ENCODE measurements around the gene ARMC2.
"Not testable (repeated sequence)": the region's sequence is repeated elsewhere in the genome, so short reads cannot be mapped to it uniquely, and the experiment has no call there.

Gene ARMC2

DNA sequence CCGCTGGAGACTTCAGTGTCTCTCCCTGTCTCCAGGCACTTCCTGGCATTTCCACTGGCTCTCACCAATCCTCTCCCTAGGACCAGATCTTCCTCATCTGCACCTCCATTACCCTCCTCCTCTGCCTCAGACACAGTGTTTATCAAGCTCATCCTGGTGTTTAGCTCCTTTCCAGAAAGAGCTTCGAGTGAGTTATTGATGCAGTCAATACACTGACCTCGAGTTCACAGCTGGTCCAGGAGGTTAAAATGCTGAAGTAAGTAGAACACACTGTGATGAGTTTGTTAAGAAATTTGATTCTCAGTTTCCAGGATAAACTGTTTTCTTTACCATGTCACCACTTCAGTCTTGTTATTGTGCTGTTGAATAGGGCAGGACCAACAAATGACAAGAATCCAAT lies 42.1 kb upstream of the ARMC2 start:
- Histone ChIP-seq H3K4me3 (ENCODE audit: insufficient read depth, low read depth, low read length) (no peak overlapping the region), H3K4me1 (ENCODE audit: control insufficient read depth, insufficient read depth, low read length) (no peaks in the 10 kb centered on the region), H3K36me3 (ENCODE audit: control insufficient read depth, insufficient read depth, low read length) (no peaks in the 10 kb centered on the region), H3K27me3 (ENCODE audit: control insufficient read depth, insufficient read depth, low read length, poor library complexity, severe bottlenecking) (no peaks in the 10 kb centered on the region), H3K9me3 (ENCODE audit: control insufficient read depth, low read length) (no peaks in the 10 kb centered on the region), H3K27ac (ENCODE audit: insufficient read depth, low read depth, low read length, poor library complexity, severe bottlenecking) (no peak overlapping the region)
- 75 to 87% methylated on average over 3 of the region's 3 CpGs for WGBS, 2 experiments

DNA sequence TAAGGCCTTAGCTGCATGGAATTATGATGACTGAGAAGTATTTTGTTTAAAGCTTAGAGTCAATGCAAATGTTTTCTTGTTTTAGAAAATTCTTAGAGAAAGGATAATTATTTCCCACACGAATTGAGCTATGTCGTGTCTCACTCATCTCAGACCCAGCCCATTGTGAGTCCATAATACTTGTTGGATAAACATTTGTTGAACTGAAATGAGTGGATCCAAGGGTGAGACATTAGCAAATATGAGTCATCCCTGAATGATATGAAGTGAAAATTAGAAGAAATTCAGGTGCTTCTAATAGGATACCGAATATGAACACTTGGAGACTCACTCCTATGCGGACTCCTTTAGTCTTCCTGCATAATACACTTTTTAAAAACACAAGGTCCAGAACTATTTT lies 41.6 kb upstream of the ARMC2 start:
- no peaks in the 10 kb centered on the region for H3K36me3 ChIP-seq (ENCODE audit: control insufficient read depth, insufficient read depth, low read length)
- no peaks in the 10 kb centered on the region for H3K9me3 ChIP-seq (ENCODE audit: control insufficient read depth, low read length)
- H3K27ac ChIP-seq (ENCODE audit: insufficient read depth, low read depth, low read length, poor library complexity, severe bottlenecking): no peak overlapping the region
- WGBS, 2 experiments: 96 to 98% methylated on average over 4 of the region's 4 CpGs
- no peaks in the 10 kb centered on the region for H3K4me1 ChIP-seq (ENCODE audit: control insufficient read depth, insufficient read depth, low read length)
- H3K27me3 ChIP-seq (ENCODE audit: control insufficient read depth, insufficient read depth, low read length, poor library complexity, severe bottlenecking): no peaks in the 10 kb centered on the region
- H3K4me3 ChIP-seq (ENCODE audit: insufficient read depth, low read depth, low read length): no peak overlapping the region

DNA sequence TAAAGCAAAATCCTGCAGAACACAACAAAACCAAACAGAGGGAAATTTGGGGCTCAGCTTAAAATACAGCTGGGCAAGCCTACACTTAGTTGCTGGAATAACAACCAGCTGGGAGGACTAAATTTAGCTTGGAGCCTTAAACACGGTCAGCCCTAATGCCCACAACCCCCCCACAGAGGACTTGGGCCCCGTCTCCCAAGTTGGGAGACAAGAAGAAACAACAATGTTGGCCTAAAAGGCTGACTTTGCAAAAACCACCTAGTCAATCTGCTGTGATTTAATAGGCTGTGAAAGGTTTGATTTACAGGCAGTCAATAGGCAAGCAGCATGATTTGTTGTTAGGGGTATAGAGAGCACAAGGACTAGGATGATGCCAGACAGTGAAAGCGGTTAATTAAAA lies 40.3 kb upstream of the ARMC2 start:
- H3K4me3 ChIP-seq (ENCODE audit: insufficient read depth, low read depth, low read length): no peak overlapping the region
- H3K27me3 ChIP-seq (ENCODE audit: control insufficient read depth, insufficient read depth, low read length, poor library complexity, severe bottlenecking): no peaks in the 10 kb centered on the region
- no peak overlapping the region for H3K27ac ChIP-seq (ENCODE audit: insufficient read depth, low read depth, low read length, poor library complexity, severe bottlenecking)
- H3K4me1 ChIP-seq (ENCODE audit: control insufficient read depth, insufficient read depth, low read length): no peaks in the 10 kb centered on the region
- WGBS, 2 experiments: 63 to 75% methylated on average over 2 to 3 of the region's 3 CpGs
- H3K9me3 ChIP-seq (ENCODE audit: control insufficient read depth, low read length): no peaks in the 10 kb centered on the region
- H3K36me3 ChIP-seq (ENCODE audit: control insufficient read depth, insufficient read depth, low read length): no peaks in the 10 kb centered on the region

DNA sequence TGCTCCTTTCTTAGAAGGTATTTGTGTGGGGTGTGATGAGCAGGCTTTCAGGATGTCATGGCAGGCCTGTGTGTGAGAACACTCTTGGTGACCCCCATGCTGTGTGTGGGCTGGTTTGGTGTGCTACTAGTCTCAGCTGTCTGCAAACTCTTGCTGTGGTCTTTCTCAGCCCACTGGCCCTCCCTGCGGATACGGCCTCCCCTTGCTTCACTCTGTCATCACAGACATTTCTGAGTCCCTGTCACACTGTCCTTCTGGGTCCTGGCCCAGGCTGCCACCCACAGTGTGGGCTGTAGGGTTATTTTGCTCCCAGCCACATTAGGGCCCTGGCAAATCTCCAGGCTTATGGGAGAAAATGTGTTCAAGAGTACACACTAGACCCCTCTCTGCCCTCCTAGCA lies 39.0 kb upstream of the ARMC2 start:
- H3K4me1 ChIP-seq (ENCODE audit: control insufficient read depth, insufficient read depth, low read length): no peaks in the 10 kb centered on the region
- no peaks in the 10 kb centered on the region for H3K36me3 ChIP-seq (ENCODE audit: control insufficient read depth, insufficient read depth, low read length)
- no peak overlapping the region for H3K27ac ChIP-seq (ENCODE audit: insufficient read depth, low read depth, low read length, poor library complexity, severe bottlenecking)
- no peaks in the 10 kb centered on the region for H3K27me3 ChIP-seq (ENCODE audit: control insufficient read depth, insufficient read depth, low read length, poor library complexity, severe bottlenecking)
- WGBS, 2 experiments: 94 to 96% methylated on average over 2 of the region's 2 CpGs
- H3K4me3 ChIP-seq (ENCODE audit: insufficient read depth, low read depth, low read length): no peak overlapping the region
- H3K9me3 ChIP-seq (ENCODE audit: control insufficient read depth, low read length): no peaks in the 10 kb centered on the region

GRCh38 chr6:108810057-108810643 lies 38.1 kb upstream of the ARMC2 start:
- 90 to 92% methylated on average over 1 of the region's 1 CpG for WGBS, 2 experiments
- Histone ChIP-seq H3K4me3 (ENCODE audit: insufficient read depth, low read depth, low read length) (no peak overlapping the region), H3K27ac (ENCODE audit: insufficient read depth, low read depth, low read length, poor library complexity, severe bottlenecking) (no peak overlapping the region), H3K27me3 (ENCODE audit: control insufficient read depth, insufficient read depth, low read length, poor library complexity, severe bottlenecking) (no peaks in the 10 kb centered on the region), H3K4me1 (ENCODE audit: control insufficient read depth, insufficient read depth, low read length) (no peaks in the 10 kb centered on the region), H3K36me3 (ENCODE audit: control insufficient read depth, insufficient read depth, low read length) (no peaks in the 10 kb centered on the region), H3K9me3 (ENCODE audit: control insufficient read depth, low read length) (no peaks in the 10 kb centered on the region)

DNA sequence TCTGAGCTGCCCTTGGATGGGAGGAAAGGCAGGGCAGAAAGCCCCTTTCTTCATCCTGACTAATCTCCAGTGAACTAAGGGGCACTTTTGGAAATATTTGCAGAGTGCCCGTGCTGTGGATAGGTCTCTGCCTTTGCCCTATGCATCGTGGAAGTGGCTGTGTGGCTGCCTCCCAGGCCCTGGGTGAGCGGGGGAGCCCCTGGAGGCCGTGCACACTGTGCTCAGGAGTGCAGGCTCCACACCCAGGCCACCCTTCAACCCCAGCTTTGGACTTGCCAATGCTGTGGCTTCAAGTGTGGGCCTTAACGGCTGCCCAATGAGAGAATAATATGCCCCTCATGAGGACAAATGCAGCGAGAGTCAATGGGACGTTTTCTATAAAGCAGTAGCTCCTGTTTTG lies 36.7 kb upstream of the ARMC2 start:
- no peak overlapping the region for H3K27ac ChIP-seq (ENCODE audit: insufficient read depth, low read depth, low read length, poor library complexity, severe bottlenecking)
- H3K4me1 ChIP-seq (ENCODE audit: control insufficient read depth, insufficient read depth, low read length): no peaks in the 10 kb centered on the region
- H3K4me3 ChIP-seq (ENCODE audit: insufficient read depth, low read depth, low read length): no peak overlapping the region
- 85% methylated on average over 7 of the region's 7 CpGs for WGBS, 2 experiments
- no peaks in the 10 kb centered on the region for H3K36me3 ChIP-seq (ENCODE audit: control insufficient read depth, insufficient read depth, low read length)
- no peaks in the 10 kb centered on the region for H3K9me3 ChIP-seq (ENCODE audit: control insufficient read depth, low read length)
- no peaks in the 10 kb centered on the region for H3K27me3 ChIP-seq (ENCODE audit: control insufficient read depth, insufficient read depth, low read length, poor library complexity, severe bottlenecking)

DNA sequence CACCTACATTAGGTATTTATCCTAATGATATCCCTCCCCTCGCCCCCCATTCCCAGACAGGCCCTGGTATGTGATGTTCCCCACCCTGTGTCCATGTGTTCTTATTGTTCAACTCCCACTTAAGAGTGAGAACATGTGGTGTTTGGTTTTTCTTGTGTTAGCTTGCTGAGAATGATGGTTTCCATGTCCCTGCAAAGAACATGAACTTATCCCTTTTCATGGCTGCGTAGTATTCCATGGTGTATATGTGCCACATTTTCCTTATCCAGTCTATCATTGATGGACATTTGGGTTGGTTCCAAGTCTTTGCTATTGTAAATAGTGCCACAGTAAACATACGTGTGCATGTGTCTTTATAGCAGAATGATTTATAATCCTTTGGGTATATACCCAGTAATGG lies 35.0 kb upstream of the ARMC2 start:
- H3K27me3 ChIP-seq (ENCODE audit: control insufficient read depth, insufficient read depth, low read length, poor library complexity, severe bottlenecking); H3K36me3 ChIP-seq (ENCODE audit: control insufficient read depth, insufficient read depth, low read length); H3K4me3 ChIP-seq (ENCODE audit: insufficient read depth, low read depth, low read length); H3K9me3 ChIP-seq (ENCODE audit: control insufficient read depth, low read length); H3K27ac ChIP-seq (ENCODE audit: insufficient read depth, low read depth, low read length, poor library complexity, severe bottlenecking); H3K4me1 ChIP-seq (ENCODE audit: control insufficient read depth, insufficient read depth, low read length): not testable (repeated sequence)
- 66 to 78% methylated on average over 2 of the region's 3 CpGs for WGBS, 2 experiments

DNA sequence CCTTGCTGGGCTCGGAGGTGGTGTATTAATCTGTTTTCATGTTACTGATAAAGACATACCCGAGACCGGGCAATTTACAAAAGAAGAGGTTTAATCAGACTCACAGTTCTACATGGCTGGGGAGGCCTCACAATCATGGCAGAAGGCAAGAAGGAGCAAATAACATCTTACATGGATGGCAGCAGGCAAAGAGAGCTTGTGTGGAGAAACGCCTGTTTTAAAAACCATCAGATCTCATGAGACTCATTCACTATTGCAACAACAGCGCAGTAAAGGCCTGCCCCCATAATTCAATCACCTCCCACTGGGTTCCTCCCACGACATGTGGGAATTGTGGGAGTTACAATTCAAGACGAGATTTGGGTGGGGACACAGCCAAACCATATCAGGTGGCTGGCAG lies 30.9 kb upstream of the ARMC2 start:
- H3K36me3 ChIP-seq (ENCODE audit: control insufficient read depth, insufficient read depth, low read length); H3K4me1 ChIP-seq (ENCODE audit: control insufficient read depth, insufficient read depth, low read length); H3K27ac ChIP-seq (ENCODE audit: insufficient read depth, low read depth, low read length, poor library complexity, severe bottlenecking); H3K4me3 ChIP-seq (ENCODE audit: insufficient read depth, low read depth, low read length); H3K9me3 ChIP-seq (ENCODE audit: control insufficient read depth, low read length); H3K27me3 ChIP-seq (ENCODE audit: control insufficient read depth, insufficient read depth, low read length, poor library complexity, severe bottlenecking): not testable (repeated sequence)
- 89 to 93% methylated on average over 7 of the region's 7 CpGs for WGBS, 2 experiments

GRCh38 chr6:108820006-108820405 lies 28.2 kb upstream of the ARMC2 start:
- Histone ChIP-seq H3K27ac (ENCODE audit: insufficient read depth, low read depth, low read length, poor library complexity, severe bottlenecking) (no peak overlapping the region), H3K4me3 (ENCODE audit: insufficient read depth, low read depth, low read length) (no peak overlapping the region), H3K36me3 (ENCODE audit: control insufficient read depth, insufficient read depth, low read length) (no peaks in the 10 kb centered on the region), H3K9me3 (ENCODE audit: control insufficient read depth, low read length) (no peaks in the 10 kb centered on the region), H3K27me3 (ENCODE audit: control insufficient read depth, insufficient read depth, low read length, poor library complexity, severe bottlenecking) (no peaks in the 10 kb centered on the region), H3K4me1 (ENCODE audit: control insufficient read depth, insufficient read depth, low read length) (no peaks in the 10 kb centered on the region)
- WGBS, 2 experiments: 83 to 92% methylated on average over 3 of the region's 3 CpGs

- Histone ChIP-seq H3K4me3 (ENCODE audit: insufficient read depth, low read depth, low read length) (no peak overlapping the region), H3K36me3 (ENCODE audit: control insufficient read depth, insufficient read depth, low read length) (no peaks in the 10 kb centered on the region), H3K27me3 (ENCODE audit: control insufficient read depth, insufficient read depth, low read length, poor library complexity, severe bottlenecking) (no peaks in the 10 kb centered on the region), H3K9me3 (ENCODE audit: control insufficient read depth, low read length) (no peaks in the 10 kb centered on the region), H3K27ac (ENCODE audit: insufficient read depth, low read depth, low read length, poor library complexity, severe bottlenecking) (no peak overlapping the region), H3K4me1 (ENCODE audit: control insufficient read depth, insufficient read depth, low read length) (no peaks in the 10 kb centered on the region)
- 92 to 94% methylated on average over 4 of the region's 4 CpGs for WGBS, 2 experiments
Observed at GRCh38 chr6:108822401-108822800, 25.8 kb upstream of the ARMC2 start.

GRCh38 chr6:108825326-108825725 lies 22.9 kb upstream of the ARMC2 start:
- H3K4me1 ChIP-seq (ENCODE audit: control insufficient read depth, insufficient read depth, low read length): no peaks in the 10 kb centered on the region
- no peak overlapping the region for H3K27ac ChIP-seq (ENCODE audit: insufficient read depth, low read depth, low read length, poor library complexity, severe bottlenecking)
- H3K27me3 ChIP-seq (ENCODE audit: control insufficient read depth, insufficient read depth, low read length, poor library complexity, severe bottlenecking): no peaks in the 10 kb centered on the region
- no peaks in the 10 kb centered on the region for H3K36me3 ChIP-seq (ENCODE audit: control insufficient read depth, insufficient read depth, low read length)
- no peak overlapping the region for H3K4me3 ChIP-seq (ENCODE audit: insufficient read depth, low read depth, low read length)
- no peaks in the 10 kb centered on the region for H3K9me3 ChIP-seq (ENCODE audit: control insufficient read depth, low read length)
- 92 to 96% methylated on average over 1 to 2 of the region's 2 CpGs for WGBS, 2 experiments
